K562 (cell line): ENCODE results near the gene AIG1. TPM values are rescaled to one million over a fixed set of nuclear protein-coding genes. Genes with fewer than 3 reads are reported as not detected.

ENCODE experiments used
- CBX8 ChIP-seq: fragments of 200-600 bp; sonication (generic); IDR thresholded peaks from 2 replicates; pipeline ENCODE4 v1.6.1; 2012; ENCODE audit warnings: borderline replicate concordance, mixed run types, low read depth, mild to moderate bottlenecking, moderate library complexity, mixed read lengths, low read length, control low read depth, inconsistent platforms; ENCODE audit not compliant: poor library complexity, severe bottlenecking; ENCODE audit errors: extremely low read depth
- E2F8 ChIP-seq: fragments of 450-650 bp; IDR thresholded peaks from 2 replicates; pipeline ENCODE4 v1.7.1; 2018; ENCODE audit warnings: mild to moderate bottlenecking, low read depth; ENCODE audit not compliant: partially characterized antibody
- FOS ChIP-seq: IDR thresholded peaks from 3 replicates; pipeline ENCODE4 v1.6.1; 2011; ENCODE audit not compliant: insufficient read length; ENCODE audit errors: extremely low read depth
- GTF2B ChIP-seq: IDR thresholded peaks from 2 replicates; pipeline ENCODE4 v1.6.1; 2011; ENCODE audit not compliant: insufficient read length; ENCODE audit errors: extremely low read depth
- MTA1 ChIP-seq: fragments of 450-650 bp; IDR thresholded peaks from 2 replicates; pipeline ENCODE4 v1.6.1; 2017; ENCODE audit warnings: borderline replicate concordance
- POLR2G ChIP-seq: fragments of 200-400 bp; formaldehyde crosslinking; IDR thresholded peaks from 2 replicates; pipeline ENCODE4 v1.6.1; 2017; ENCODE audit warnings: low read depth, mild to moderate bottlenecking, antibody characterized with exemption, low read length, moderate library complexity
- RAD21 ChIP-seq, 2 experiments: fragments of 250-450 bp in 1 of 2; fragments of 450-650 bp in 1 of 2; sonication (Bioruptor Pico) in 1 of 2; formaldehyde crosslinking in 1 of 2; IDR thresholded peaks in 1 of 2; conservative IDR thresholded peaks in 1 of 2; 2 replicates each; pipeline versions ENCODE4 v1.4.0 to v1.8.0; 2020 to 2022; ENCODE audit warnings: mild to moderate bottlenecking in 2 of 2, moderate library complexity in 1 of 2
- TEAD2 ChIP-seq: fragments of 450-650 bp; IDR thresholded peaks from 2 replicates; pipeline ENCODE4 v1.6.1; 2016; ENCODE audit warnings: missing genetic modification characterization, control low read depth, missing compliant biosample characterization
- TEAD4 ChIP-seq, 2 experiments: sonication (generic) in 1 of 2; formaldehyde crosslinking in 1 of 2; IDR thresholded peaks; 2 replicates each; pipeline versions ENCODE4 v1.6.1 to v1.8.0; 2012 to 2022; ENCODE audit warnings: borderline replicate concordance in 1 of 2, inconsistent platforms in 1 of 2, low read length in 1 of 2, mild to moderate bottlenecking in 1 of 2, missing genetic modification reagents in 1 of 2
- polyA plus RNA-seq, 8 experiments: library from polyadenylated mRNA; depleted of rRNA in 4 of 8; stranded (reverse) in 5 of 8; unstranded in 3 of 8; fragments of >200 nt; fragmentation: Nextera tagmentation in 2 of 8; fragmentation: Illumina TruSeq in 1 of 8; extraction: Ambion mirVana in 2 of 8; extraction: Trizol in 1 of 8; gene quantifications; 2 replicates each; pipeline versions ENCODE4 v1.2.1 to v1.2.3, GENCODE V29; 2011 to 2014; ENCODE audit warnings: inconsistent platforms in 1 of 8, missing spikeins in 1 of 8
- total RNA-seq, 7 experiments: library from RNA; depleted of rRNA in 6 of 7; stranded (reverse); fragments of >200 nt in 6 of 7; fragmentation: Illumina TruSeq in 2 of 7; extraction: Trizol in 2 of 7; gene quantifications; 2 replicates each; pipeline versions ENCODE4 v1.2.1 to v1.2.3, GENCODE V29; 2011 to 2021; ENCODE audit warnings: low replicate concordance in 1 of 7
- TF ChIP-seq, protein P1 (sequence below): fragments of 150-350 bp; conservative IDR thresholded peaks from 2 replicates; pipeline ENCODE4 v1.6.1; 2014; ENCODE audit warnings: low read length
- TF ChIP-seq, protein P2 (sequence below), 2 experiments: fragments of 450-650 bp; IDR thresholded peaks; 2 replicates each; pipeline ENCODE4 v1.6.1; 2018; ENCODE audit warnings: mild to moderate bottlenecking in 2 of 2, low read depth in 1 of 2; ENCODE audit not compliant: partially characterized antibody in 2 of 2
- TF ChIP-seq, protein P3 (sequence below): IDR thresholded peaks from 2 replicates; pipeline ENCODE4 v1.6.1; 2014; ENCODE audit warnings: antibody characterized with exemption

AIG1 gene
- total and polyA plus RNA-seq, 9 of the 15 experiments (the other 6 are each of a cell fraction or from before 2014, with no cell fraction given) = 74.8 to 333 (median 127) TPM

GRCh38 chr6:143164565-143165105 is 103.9 kb downstream of the AIG1 start (continued):
- TF ChIP-seq MTA1 (0 out of 2 replicates have a peak, but pooled peaks have one; percentile 62), CBX8 (no peak), RAD21 (CRISPR knock-in tag; conservative IDR thresholded peaks at IDR 0.05 in 1 of 2, IDR thresholded peaks at IDR 0.05 in 1 of 2) (peak in 1 of 2 experiments; percentile 36; a peak in 2 of 4 replicates), E2F8 (peak; percentile 40), TEAD4 (IDR thresholded peaks at IDR 0.05; ENCODE audit: low read length) (peak; percentile 96), TEAD4 (CRISPR knock-in tag; IDR thresholded peaks at IDR 0.05; ENCODE audit: borderline replicate concordance) (no peak), TEAD2 (tag) (no peak), POLR2G (peak; percentile 53; the same call in 1 of the 2 replicates), FOS (no peak), GTF2B (peak; percentile 81)
- TF ChIP-seq, protein P1, sequence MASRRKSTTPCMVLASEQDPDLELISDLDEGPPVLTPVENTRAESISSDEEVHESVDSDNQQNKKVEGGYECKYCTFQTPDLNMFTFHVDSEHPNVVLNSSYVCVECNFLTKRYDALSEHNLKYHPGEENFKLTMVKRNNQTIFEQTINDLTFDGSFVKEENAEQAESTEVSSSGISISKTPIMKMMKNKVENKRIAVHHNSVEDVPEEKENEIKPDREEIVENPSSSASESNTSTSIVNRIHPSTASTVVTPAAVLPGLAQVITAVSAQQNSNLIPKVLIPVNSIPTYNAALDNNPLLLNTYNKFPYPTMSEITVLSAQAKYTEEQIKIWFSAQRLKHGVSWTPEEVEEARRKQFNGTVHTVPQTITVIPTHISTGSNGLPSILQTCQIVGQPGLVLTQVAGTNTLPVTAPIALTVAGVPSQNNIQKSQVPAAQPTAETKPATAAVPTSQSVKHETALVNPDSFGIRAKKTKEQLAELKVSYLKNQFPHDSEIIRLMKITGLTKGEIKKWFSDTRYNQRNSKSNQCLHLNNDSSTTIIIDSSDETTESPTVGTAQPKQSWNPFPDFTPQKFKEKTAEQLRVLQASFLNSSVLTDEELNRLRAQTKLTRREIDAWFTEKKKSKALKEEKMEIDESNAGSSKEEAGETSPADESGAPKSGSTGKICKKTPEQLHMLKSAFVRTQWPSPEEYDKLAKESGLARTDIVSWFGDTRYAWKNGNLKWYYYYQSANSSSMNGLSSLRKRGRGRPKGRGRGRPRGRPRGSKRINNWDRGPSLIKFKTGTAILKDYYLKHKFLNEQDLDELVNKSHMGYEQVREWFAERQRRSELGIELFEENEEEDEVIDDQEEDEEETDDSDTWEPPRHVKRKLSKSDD = no peak
- TF ChIP-seq, protein P2, sequence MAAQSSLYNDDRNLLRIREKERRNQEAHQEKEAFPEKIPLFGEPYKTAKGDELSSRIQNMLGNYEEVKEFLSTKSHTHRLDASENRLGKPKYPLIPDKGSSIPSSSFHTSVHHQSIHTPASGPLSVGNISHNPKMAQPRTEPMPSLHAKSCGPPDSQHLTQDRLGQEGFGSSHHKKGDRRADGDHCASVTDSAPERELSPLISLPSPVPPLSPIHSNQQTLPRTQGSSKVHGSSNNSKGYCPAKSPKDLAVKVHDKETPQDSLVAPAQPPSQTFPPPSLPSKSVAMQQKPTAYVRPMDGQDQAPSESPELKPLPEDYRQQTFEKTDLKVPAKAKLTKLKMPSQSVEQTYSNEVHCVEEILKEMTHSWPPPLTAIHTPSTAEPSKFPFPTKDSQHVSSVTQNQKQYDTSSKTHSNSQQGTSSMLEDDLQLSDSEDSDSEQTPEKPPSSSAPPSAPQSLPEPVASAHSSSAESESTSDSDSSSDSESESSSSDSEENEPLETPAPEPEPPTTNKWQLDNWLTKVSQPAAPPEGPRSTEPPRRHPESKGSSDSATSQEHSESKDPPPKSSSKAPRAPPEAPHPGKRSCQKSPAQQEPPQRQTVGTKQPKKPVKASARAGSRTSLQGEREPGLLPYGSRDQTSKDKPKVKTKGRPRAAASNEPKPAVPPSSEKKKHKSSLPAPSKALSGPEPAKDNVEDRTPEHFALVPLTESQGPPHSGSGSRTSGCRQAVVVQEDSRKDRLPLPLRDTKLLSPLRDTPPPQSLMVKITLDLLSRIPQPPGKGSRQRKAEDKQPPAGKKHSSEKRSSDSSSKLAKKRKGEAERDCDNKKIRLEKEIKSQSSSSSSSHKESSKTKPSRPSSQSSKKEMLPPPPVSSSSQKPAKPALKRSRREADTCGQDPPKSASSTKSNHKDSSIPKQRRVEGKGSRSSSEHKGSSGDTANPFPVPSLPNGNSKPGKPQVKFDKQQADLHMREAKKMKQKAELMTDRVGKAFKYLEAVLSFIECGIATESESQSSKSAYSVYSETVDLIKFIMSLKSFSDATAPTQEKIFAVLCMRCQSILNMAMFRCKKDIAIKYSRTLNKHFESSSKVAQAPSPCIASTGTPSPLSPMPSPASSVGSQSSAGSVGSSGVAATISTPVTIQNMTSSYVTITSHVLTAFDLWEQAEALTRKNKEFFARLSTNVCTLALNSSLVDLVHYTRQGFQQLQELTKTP (IDR thresholded peaks at IDR 0.05; ENCODE audit: low read depth in 1 of 2, partially characterized antibody in 2 of 2) = peak; percentile 36 to 91
- TF ChIP-seq, protein P3, sequence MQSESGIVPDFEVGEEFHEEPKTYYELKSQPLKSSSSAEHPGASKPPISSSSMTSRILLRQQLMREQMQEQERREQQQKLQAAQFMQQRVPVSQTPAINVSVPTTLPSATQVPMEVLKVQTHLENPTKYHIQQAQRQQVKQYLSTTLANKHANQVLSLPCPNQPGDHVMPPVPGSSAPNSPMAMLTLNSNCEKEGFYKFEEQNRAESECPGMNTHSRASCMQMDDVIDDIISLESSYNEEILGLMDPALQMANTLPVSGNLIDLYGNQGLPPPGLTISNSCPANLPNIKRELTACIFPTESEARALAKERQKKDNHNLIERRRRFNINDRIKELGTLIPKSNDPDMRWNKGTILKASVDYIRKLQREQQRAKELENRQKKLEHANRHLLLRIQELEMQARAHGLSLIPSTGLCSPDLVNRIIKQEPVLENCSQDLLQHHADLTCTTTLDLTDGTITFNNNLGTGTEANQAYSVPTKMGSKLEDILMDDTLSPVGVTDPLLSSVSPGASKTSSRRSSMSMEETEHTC = peak; percentile 55; the same call in 1 of the 2 replicates
